ENCODE results near the gene SHH.

The SHH gene

GRCh38 chr7:155762036-155762435 is 50.2 kb downstream of the SHH start:
- DNase-seq: no peak

DNA sequence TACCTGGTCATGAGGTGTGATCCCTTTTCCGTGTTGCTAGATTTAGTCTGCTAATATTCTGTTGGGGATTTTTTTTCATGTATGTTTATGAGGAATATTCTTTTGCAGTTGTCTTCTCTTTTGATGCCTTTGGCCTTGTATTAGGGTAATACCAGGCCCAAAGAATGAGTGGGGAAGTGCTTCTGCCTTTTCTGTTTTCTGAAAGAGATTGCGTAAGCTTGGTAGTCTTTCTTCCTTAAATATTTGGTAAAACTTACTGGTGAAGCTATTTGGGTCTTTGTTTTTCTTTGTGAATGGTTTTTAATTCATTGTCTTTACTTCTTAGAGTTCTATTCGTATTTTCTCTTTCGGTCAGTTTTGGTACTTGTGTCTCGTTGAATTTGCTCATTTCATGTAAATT is 51.1 kb downstream of the SHH start:
- no peak for DNase-seq

DNA sequence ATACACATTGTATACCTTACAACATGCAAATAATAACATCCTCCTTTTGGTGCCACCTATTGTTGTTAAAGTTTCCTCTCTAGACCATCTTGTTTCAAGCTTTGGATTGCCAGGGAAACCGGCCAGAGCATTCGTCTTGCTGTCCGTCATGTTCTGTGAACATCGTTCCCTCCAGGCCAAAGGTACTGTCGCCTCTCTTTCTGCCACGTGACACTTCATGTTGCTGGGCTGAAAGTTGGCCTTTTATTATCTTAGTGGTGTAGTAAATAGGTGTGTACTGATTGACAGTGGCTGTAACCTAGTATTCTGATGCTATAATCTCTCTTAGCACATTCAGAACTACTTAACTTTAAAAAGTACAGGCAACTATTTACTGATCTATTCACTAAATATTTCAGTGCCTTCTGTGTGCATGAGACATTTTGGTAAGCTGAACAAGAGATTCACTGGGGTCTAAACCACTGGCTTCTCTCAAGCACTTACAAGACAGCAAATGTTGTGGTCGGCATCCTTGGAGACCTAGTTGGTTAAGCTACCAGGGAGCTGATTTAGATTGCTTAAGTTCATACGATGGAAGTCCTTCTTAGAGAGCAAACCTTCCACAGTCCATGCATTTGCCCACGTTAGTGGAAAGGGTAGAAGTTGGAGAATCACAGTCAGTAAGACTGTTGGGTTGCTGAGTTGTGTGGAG is 52.4 kb downstream of the SHH start:
- no peak for DNase-seq

DNA sequence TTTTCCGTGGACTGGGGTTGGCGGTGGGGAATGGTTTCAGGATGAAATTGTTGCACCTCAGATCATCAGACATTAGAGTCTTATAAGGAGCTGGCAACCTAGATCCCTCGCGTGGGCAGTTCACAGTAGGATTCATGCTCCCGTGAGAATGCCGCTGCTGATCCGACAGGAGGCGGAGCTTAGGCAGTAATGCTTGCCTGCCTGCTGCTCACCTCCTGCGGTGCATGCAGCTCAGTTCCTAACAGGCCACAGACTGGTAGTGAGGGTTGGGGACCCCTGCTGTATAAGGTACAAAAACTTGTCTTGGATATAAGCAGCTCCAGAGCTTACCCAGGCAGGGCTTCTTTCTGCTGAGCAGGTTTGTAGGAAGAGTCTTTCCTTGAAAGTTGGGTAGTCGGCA is 53.9 kb downstream of the SHH start:
- no peak for DNase-seq

GRCh38 chr7:155756322-155756721 is 55.9 kb downstream of the SHH start:
- DNase-seq: no peak

DNA sequence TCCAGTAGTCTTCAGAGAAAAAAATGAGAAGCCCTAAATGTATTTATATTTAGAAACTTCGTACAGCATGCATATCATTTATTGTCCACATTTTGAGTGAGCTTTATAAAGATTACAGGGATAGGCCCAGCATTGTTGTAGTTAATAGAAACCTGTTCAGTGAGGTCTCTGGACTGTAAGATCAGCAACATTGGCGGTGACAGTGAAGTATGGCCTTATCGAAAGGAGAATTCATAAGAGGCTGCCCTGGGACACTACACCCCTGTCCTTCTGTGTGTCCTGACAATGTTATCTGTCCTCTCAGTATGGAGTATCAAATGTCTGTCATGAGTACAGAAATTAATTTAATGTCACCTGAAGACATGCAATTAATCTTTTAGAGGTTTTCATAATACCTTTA is 57.2 kb downstream of the SHH start:
- no peak for DNase-seq

DNA sequence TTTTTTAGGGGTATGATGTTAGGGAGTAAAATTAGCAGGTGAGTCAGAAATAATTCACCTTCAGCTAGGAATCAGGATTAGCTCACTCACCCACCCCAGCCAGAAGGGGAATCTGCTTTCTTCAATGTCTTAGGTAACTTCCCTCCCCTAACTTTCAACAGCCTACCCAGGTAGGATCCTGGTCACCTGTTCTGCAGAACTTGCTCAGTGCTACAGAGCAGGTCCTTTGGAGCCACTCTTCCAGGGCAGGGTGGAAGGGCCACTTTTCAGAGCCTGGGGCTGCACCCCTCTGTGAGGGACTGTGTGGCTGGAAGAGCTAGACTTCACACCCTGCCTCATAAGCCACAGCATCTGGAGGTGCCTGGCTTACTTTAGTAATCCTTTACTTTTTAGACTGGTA is 58.1 kb downstream of the SHH start:
- DNase-seq: no peak

- no peak for DNase-seq
Observed at GRCh38 chr7:155753446-155753965, 58.8 kb downstream of the SHH start.

DNA sequence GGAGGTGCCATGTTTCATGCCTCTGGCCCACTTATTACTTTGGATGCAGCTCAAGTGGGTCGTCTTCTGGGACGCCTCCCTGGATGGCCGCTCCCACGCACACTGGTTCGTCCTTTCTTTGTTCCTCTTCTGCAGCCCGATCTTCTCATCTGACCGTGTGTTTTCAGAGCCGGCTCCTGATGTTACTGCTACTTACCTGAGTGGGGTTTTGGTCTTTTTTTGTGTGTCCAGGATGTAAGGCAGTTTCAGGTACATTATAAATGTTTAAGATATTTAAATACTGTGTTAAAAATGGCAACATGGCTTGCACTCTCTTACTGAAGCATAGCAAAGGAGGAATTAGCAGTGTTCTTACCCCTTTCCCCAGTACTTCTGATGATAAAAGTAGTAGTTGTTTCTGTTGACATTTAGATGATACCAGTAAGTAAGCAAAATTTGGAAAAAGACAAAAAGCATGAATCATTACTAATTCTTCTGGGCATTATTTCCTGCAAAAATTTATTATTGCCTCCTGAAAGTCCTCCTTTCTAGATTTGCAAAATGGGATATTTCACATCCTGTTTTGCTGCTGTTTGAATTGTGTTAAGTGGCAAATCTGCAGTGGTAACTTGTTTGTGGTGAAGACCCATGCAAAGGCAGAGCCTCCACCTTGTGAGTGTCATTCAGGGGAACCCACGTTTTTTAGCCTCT is 59.4 kb downstream of the SHH start:
- DNase-seq: no peak

- no peak for DNase-seq
Observed at GRCh38 chr7:155751409-155751808, 60.9 kb downstream of the SHH start.

DNA sequence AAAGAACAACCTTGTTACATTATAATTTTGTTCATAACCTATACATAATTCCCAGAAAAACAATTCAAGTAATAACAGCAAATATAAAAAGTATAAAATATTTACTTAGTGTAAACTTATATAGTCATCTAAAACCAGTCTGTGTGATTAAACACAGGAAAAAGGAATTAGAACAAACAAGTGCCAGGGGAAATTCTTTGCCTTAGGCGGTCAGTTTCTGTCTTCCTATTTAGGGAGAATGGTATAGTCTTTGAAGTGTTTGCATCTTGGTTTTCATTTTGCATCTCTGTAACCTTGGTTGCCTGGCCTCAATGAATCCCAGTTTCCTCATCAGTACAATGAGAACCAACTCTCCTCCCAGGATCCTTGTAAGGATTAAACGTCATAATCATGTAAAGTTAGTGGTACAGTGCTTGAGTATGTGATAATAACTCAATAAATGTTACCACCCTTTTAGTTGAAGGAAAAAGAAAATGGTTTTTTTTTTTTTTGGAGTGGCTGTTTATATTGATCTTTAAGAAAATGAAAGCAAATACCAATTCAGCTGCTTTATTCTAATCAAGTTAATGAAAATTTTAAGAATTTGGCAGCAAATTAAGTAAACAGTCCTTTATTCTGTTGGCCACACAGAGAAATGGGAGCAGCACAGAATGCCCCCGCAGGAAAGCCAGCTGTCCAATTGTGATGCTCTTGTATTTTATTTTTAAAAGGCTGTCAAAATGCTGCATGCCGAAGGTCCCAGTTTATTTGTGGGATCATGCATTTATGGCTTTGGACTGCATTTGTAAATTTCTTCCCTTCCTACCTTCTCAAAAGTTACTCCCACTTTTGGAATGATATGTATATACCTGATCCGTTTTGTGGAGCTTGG is 61.8 kb downstream of the SHH start:
- no peak for DNase-seq
